DMS 273 (cell line): Measurements from ENCODE around the gene PDHB.

Source experiments
- DNase-seq: peaks from one replicate; lab custom pipeline; 2025; ENCODE audit not compliant: unreplicated experiment; lab: John Stamatoyannopoulos, UW

PDHB gene

GRCh38 chr3:58433400-58434167 is at the start of gene PDHB:
TSS of gene PDHB (minus strand) at chr3:58433832. CDS start at chr3:58433809, 23 bp downstream.
- DNase-seq, result peak; percentile 94

- DNase-seq, result no peak
Measured at GRCh38 chr3:58482917-58483636, 49.4 kb upstream of the PDHB start.

- DNase-seq, result no peak
Measured at GRCh38 chr3:58480309-58480708, 46.7 kb upstream of the PDHB start.

GRCh38 chr3:58478781-58479180 is 45.1 kb upstream of the PDHB start:
- DNase-seq, result no peak

- no peak for DNase-seq
Measured at GRCh38 chr3:58474967-58475578, 41.4 kb upstream of the PDHB start.

- DNase-seq, result no peak
Measured at GRCh38 chr3:58474348-58474911, 40.8 kb upstream of the PDHB start.

GRCh38 chr3:58473275-58473674 is 39.6 kb upstream of the PDHB start:
- DNase-seq, result no peak

GRCh38 chr3:58471025-58471887 is 37.6 kb upstream of the PDHB start:
- DNase-seq, result peak; percentile 89

- DNase-seq, result no peak
Measured at GRCh38 chr3:58470363-58471024, 36.9 kb upstream of the PDHB start.

GRCh38 chr3:58469096-58469495 is 35.5 kb upstream of the PDHB start:
- DNase-seq, result no peak

- no peak for DNase-seq
Measured at GRCh38 chr3:58466899-58467563, 33.4 kb upstream of the PDHB start.

GRCh38 chr3:58464866-58465265 is 31.2 kb upstream of the PDHB start:
- peak; percentile 17 for DNase-seq

GRCh38 chr3:58463942-58464271 is 30.3 kb upstream of the PDHB start:
- no peak for DNase-seq

- peak; percentile 89 for DNase-seq
Measured at GRCh38 chr3:58463181-58463941, 29.7 kb upstream of the PDHB start.

GRCh38 chr3:58462829-58463180 is 29.2 kb upstream of the PDHB start:
- DNase-seq, result no peak

GRCh38 chr3:58459160-58459559 is 25.5 kb upstream of the PDHB start:
- no peak for DNase-seq

- no peak for DNase-seq
Measured at GRCh38 chr3:58452176-58452575, 18.5 kb upstream of the PDHB start.

GRCh38 chr3:58441514-58442450 is 8.2 kb upstream of the PDHB start:
- no peak for DNase-seq
